K562 (cell line): ENCODE measurements around the gene ATPAF2. TPM values are rescaled to one million over a fixed set of nuclear protein-coding genes. Genes with fewer than 3 reads are reported as not detected.

ENCODE experiments used
- ATAC-seq: fragments of 200-7000 bp; cut with Tn5 transposase; 3 replicates; pipeline ENCODE4 v1.9.1; 2020; ENCODE audit warnings: moderate library complexity
- BruUV-seq: library from RNA; stranded (reverse); fragments of 400-500 nt; replicated peaks from 2 replicates; lab custom pipeline; 2021; lab: Mats Ljungman, UMichigan
- CTCF ChIA-PET: fragments of 300-600 bp; formaldehyde crosslinking; extraction: SDS; loops from one replicate; lab custom pipeline; 2021; ENCODE audit warnings: low intra/inter-chr PET ratio; lab: Yijun Ruan, JAX
- POLR2A ChIA-PET: fragments of 300-600, 350-650 bp; sonication (Branson Sonifier 250); formaldehyde crosslinking; extraction: SDS; loops from one replicate; lab custom pipeline; 2021; ENCODE audit warnings: antibody characterized with exemption, inconsistent platforms; lab: Yijun Ruan, JAX
- DNase-seq, 4 experiments: peaks; one replicate each; pipeline versions ENCODE4 v3.0.0 to v3.0.0-alpha.2; 2011 to 2018; ENCODE audit warnings: low spot score in 3 of 4, mixed read lengths in 3 of 4; ENCODE audit errors: extremely low read depth in 1 of 4
- FAIRE-seq: peaks from 2 replicates; lab custom pipeline; 2011; peaks lifted over from hg19 to GRCh38; lab: Jason Lieb, UNC
- H2AFZ ChIP-seq: 2 replicates; pipeline ENCODE4 v1.6.0; 2011; ENCODE audit warnings: low read depth, low read length, control low read depth, inconsistent platforms
- H3K27ac ChIP-seq: fragments of 200-600 bp; 3 replicates; pipeline ENCODE4 v1.8.0; 2011; ENCODE audit warnings: low read depth, mild to moderate bottlenecking, control low read depth, inconsistent platforms, low read length, moderate library complexity, mixed read lengths; ENCODE audit errors: extremely low read depth
- H3K27me3 ChIP-seq, 2 experiments: fragments of 300-600 bp in 1 of 2; 2 replicates in 1 of 2; 3 replicates in 1 of 2; pipeline versions ENCODE4 v1.6.0 to v1.8.0; 2011; ENCODE audit warnings: inconsistent platforms in 2 of 2, low read length in 2 of 2, mild to moderate bottlenecking in 1 of 2, mixed read lengths in 1 of 2, moderate library complexity in 1 of 2; ENCODE audit not compliant: control insufficient read depth in 2 of 2, insufficient read depth in 2 of 2
- H3K36me3 ChIP-seq: fragments of 300-600 bp; 3 replicates; pipeline ENCODE4 v1.8.0; 2011; ENCODE audit warnings: mild to moderate bottlenecking, low read length, inconsistent platforms; ENCODE audit not compliant: control insufficient read depth, insufficient read depth
- H3K4me1 ChIP-seq, 2 experiments: fragments of 200-600 bp in 1 of 2; replicated peaks in 1 of 2; 2 replicates in 1 of 2; 3 replicates in 1 of 2; pipeline versions ENCODE4 v1.5.1 to v1.8.0; 2011; ENCODE audit warnings: inconsistent platforms in 2 of 2, low read length in 2 of 2, mild to moderate bottlenecking in 1 of 2, mixed read lengths in 1 of 2, moderate library complexity in 1 of 2; ENCODE audit not compliant: control insufficient read depth in 2 of 2, insufficient read depth in 2 of 2
- H3K4me2 ChIP-seq: 2 replicates; pipeline ENCODE4 v1.6.1; 2011; ENCODE audit warnings: low read length, control low read depth, inconsistent platforms, mixed read lengths; ENCODE audit not compliant: insufficient read depth
- H3K4me3 ChIP-seq: fragments of 200-600 bp; sonication (generic), shearing (Covaris generic); 2 replicates; pipeline ENCODE4 v1.5.1; 2016; ENCODE audit warnings: control low read depth, inconsistent platforms
- H3K79me2 ChIP-seq: fragments of 200-600 bp; 3 replicates; pipeline ENCODE4 v1.8.0; 2011; ENCODE audit warnings: low read length, inconsistent platforms; ENCODE audit not compliant: control insufficient read depth, insufficient read depth
- H3K9ac ChIP-seq, 2 experiments: 2 replicates each; pipeline versions ENCODE4 v1.6.0 to v1.6.1; 2011; ENCODE audit warnings: low read depth in 2 of 2, low read length in 2 of 2, control low read depth in 1 of 2, inconsistent platforms in 1 of 2, mild to moderate bottlenecking in 1 of 2, mixed read lengths in 1 of 2; ENCODE audit not compliant: insufficient read depth in 1 of 2
- H3K9me1 ChIP-seq: one replicate; pipeline ENCODE4 v1.6.0; 2011; ENCODE audit warnings: inconsistent platforms, mild to moderate bottlenecking, low read length, moderate library complexity; ENCODE audit not compliant: control insufficient read depth, insufficient read depth
- H3K9me3 ChIP-seq: replicated peaks from 2 replicates; pipeline ENCODE4 v1.5.1; 2011; ENCODE audit warnings: low read depth, low read length, inconsistent platforms; ENCODE audit not compliant: control insufficient read depth, insufficient read depth
- H4K20me1 ChIP-seq: replicated peaks from 2 replicates; pipeline ENCODE4 v1.6.1; 2011; ENCODE audit warnings: low read length, inconsistent platforms, mixed read lengths; ENCODE audit not compliant: control insufficient read depth, insufficient read depth
- FOXJ3 ChIP-seq: sonication (generic); formaldehyde crosslinking; IDR thresholded peaks from 2 replicates; pipeline ENCODE4 v1.4.0; 2020; ENCODE audit warnings: mild to moderate bottlenecking, missing genetic modification reagents
- HMG20B ChIP-seq: fragments of 250-450 bp; sonication (Bioruptor Pico); IDR thresholded peaks from 2 replicates; pipeline ENCODE4 v1.5.0; 2021; ENCODE audit warnings: mild to moderate bottlenecking
- MTA1 ChIP-seq: fragments of 450-650 bp; IDR thresholded peaks from 2 replicates; pipeline ENCODE4 v1.6.1; 2017; ENCODE audit warnings: borderline replicate concordance
- NCOA4 ChIP-seq: fragments of 450-650 bp; IDR thresholded peaks from 2 replicates; pipeline ENCODE4 v1.6.1; 2018; ENCODE audit warnings: mild to moderate bottlenecking; ENCODE audit not compliant: partially characterized antibody
- NFRKB ChIP-seq: fragments of 450-650 bp; IDR thresholded peaks from 2 replicates; pipeline ENCODE4 v1.6.1; 2016; ENCODE audit warnings: low read depth
- NR2F6 ChIP-seq: fragments of 450-650 bp; formaldehyde crosslinking; IDR thresholded peaks from 2 replicates; pipeline ENCODE4 v1.4.0; 2020; ENCODE audit warnings: mild to moderate bottlenecking
- NRF1 ChIP-seq, 2 experiments: fragments of 450-650 bp; IDR thresholded peaks in 1 of 2; conservative IDR thresholded peaks in 1 of 2; 2 replicates each; pipeline ENCODE4 v1.6.1; 2014; ENCODE audit warnings: mild to moderate bottlenecking in 2 of 2
- PHB2 ChIP-seq: fragments of 450-650 bp; IDR thresholded peaks from 2 replicates; pipeline ENCODE4 v1.6.1; 2017; ENCODE audit warnings: low read depth
- RBM15 ChIP-seq: fragments of 200-400 bp; formaldehyde crosslinking; IDR thresholded peaks from 2 replicates; pipeline ENCODE4 v1.6.1; 2018; ENCODE audit warnings: mild to moderate bottlenecking, low read length, moderate library complexity; ENCODE audit not compliant: insufficient read depth
- TAL1 ChIP-seq: fragments of 450-650 bp; IDR thresholded peaks from 2 replicates; pipeline ENCODE4 v1.6.1; 2016; ENCODE audit warnings: mild to moderate bottlenecking
- TRIM24 ChIP-seq, 2 experiments: fragments of 450-650 bp; IDR thresholded peaks; 2 replicates each; pipeline ENCODE4 v1.6.1; 2016
- ZNF311 ChIP-seq: fragments of 250-450 bp; sonication (Bioruptor Pico); IDR thresholded peaks from 2 replicates; pipeline ENCODE4 v1.4.0; 2020; ENCODE audit warnings: mild to moderate bottlenecking, moderate library complexity
- ZNF707 ChIP-seq: fragments of 250-450 bp; sonication (Bioruptor Pico); conservative IDR thresholded peaks from 2 replicates; pipeline ENCODE4 v1.8.0; 2022; ENCODE audit warnings: inconsistent platforms, mild to moderate bottlenecking, moderate library complexity
- ZNF764 ChIP-seq: fragments of 250-450 bp; sonication (Bioruptor Pico); IDR thresholded peaks from 2 replicates; pipeline ENCODE4 v1.4.0; 2020; ENCODE audit warnings: low read depth, mild to moderate bottlenecking, moderate library complexity
- WGBS: fragments of 100-300 bp; shearing (Covaris generic); methylation state at CpG from one replicate; pipeline ENCODE4 v1.1.6; 2016; ENCODE audit warnings: low coverage, mixed read lengths; ENCODE audit not compliant: insufficient coverage; ENCODE audit errors: missing lambda C conversion rate; 5-methylcytosine and 5-hydroxymethylcytosine counted together
- in situ Hi-C: fragments of 300-500 bp; cut with MboI; formaldehyde crosslinking; loops from 4 replicates; pipeline ENCODE4 v1.15.0; 2018; ENCODE audit warnings: inconsistent platforms, mixed read lengths
- intact Hi-C: fragments of 100-400 bp; cut with micrococcal nuclease; formaldehyde crosslinking; loops from 2 replicates; pipeline ENCODE4 v1.14.2; 2022
- polyA plus RNA-seq, 8 experiments: library from polyadenylated mRNA; depleted of rRNA in 4 of 8; stranded (reverse) in 5 of 8; unstranded in 3 of 8; fragments of >200 nt; fragmentation: Nextera tagmentation in 2 of 8; fragmentation: Illumina TruSeq in 1 of 8; extraction: Ambion mirVana in 2 of 8; extraction: Trizol in 1 of 8; gene quantifications; 2 replicates each; pipeline versions ENCODE4 v1.2.1 to v1.2.3, GENCODE V29; 2011 to 2014; ENCODE audit warnings: inconsistent platforms in 1 of 8, missing spikeins in 1 of 8
- total RNA-seq, 7 experiments: library from RNA; depleted of rRNA in 6 of 7; stranded (reverse); fragments of >200 nt in 6 of 7; fragmentation: Illumina TruSeq in 2 of 7; extraction: Trizol in 2 of 7; gene quantifications; 2 replicates each; pipeline versions ENCODE4 v1.2.1 to v1.2.3, GENCODE V29; 2011 to 2021; ENCODE audit warnings: low replicate concordance in 1 of 7
- TF ChIP-seq, protein P1 (sequence below): fragments of 200-400 bp; formaldehyde crosslinking; IDR thresholded peaks from 2 replicates; pipeline ENCODE4 v1.6.1; 2017; ENCODE audit warnings: mild to moderate bottlenecking, low read depth, low read length, moderate library complexity
- TF ChIP-seq, protein P2 (sequence below): sonication (generic); formaldehyde crosslinking; IDR thresholded peaks from 2 replicates; pipeline ENCODE4 v1.8.1; 2023; ENCODE audit warnings: missing genetic modification reagents, mild to moderate bottlenecking, borderline replicate concordance

ATPAF2 gene
- total and polyA plus RNA-seq, 9 of the 15 experiments (the other 6 are each of a cell fraction or from before 2014, with no cell fraction given) = 2.1 to 19.2 (median 11.3) TPM

DNA sequence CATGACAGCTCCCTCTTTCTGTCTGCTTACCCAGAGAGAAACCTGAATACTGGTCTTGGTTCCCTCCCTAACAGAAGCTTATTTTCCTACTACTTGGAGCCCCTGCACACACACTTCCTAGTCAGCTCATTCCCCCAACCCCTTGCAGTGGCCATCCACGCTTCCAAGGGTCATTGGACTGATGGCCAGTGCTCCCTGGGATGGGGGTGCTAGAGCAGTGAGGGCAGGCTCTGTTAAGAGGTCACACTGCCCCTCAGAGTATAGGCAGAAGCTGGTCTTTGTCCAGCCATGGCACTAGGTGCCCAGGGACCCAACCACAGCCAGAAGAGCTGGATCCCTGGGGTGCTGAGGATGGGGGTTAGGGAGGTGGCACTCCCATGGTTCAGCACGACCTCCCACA lies 53.8 kb downstream of the ATPAF2 start:
- FAIRE-seq (no peak), ATAC-seq (no peak)
- Histone ChIP-seq H2AFZ (no peak overlapping the region), H3K27ac (no peak overlapping the region), H3K9me3 (no peaks in the 10 kb centered on the region), H3K79me2 (no peaks in the 10 kb centered on the region), H3K4me2 (no peak overlapping the region)
- no peak for TF ChIP-seq FOXJ3
- TF ChIP-seq ZNF311 = no peak
- TF ChIP-seq NCOA4 = no peak
- TF ChIP-seq TAL1 = no peak
- TF ChIP-seq RBM15 = no peak
- TF ChIP-seq, protein P1, sequence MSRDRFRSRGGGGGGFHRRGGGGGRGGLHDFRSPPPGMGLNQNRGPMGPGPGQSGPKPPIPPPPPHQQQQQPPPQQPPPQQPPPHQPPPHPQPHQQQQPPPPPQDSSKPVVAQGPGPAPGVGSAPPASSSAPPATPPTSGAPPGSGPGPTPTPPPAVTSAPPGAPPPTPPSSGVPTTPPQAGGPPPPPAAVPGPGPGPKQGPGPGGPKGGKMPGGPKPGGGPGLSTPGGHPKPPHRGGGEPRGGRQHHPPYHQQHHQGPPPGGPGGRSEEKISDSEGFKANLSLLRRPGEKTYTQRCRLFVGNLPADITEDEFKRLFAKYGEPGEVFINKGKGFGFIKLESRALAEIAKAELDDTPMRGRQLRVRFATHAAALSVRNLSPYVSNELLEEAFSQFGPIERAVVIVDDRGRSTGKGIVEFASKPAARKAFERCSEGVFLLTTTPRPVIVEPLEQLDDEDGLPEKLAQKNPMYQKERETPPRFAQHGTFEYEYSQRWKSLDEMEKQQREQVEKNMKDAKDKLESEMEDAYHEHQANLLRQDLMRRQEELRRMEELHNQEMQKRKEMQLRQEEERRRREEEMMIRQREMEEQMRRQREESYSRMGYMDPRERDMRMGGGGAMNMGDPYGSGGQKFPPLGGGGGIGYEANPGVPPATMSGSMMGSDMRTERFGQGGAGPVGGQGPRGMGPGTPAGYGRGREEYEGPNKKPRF = no peak
- TF ChIP-seq HMG20B (CRISPR knock-in tag) = no peak
- no peak for TF ChIP-seq MTA1
- TF ChIP-seq NR2F6 = no peak
- no peak for TF ChIP-seq ZNF764 (CRISPR knock-in tag)
- TF ChIP-seq PHB2 = no peak
- TF ChIP-seq ZNF707 = no peak
- TF ChIP-seq, protein P2, sequence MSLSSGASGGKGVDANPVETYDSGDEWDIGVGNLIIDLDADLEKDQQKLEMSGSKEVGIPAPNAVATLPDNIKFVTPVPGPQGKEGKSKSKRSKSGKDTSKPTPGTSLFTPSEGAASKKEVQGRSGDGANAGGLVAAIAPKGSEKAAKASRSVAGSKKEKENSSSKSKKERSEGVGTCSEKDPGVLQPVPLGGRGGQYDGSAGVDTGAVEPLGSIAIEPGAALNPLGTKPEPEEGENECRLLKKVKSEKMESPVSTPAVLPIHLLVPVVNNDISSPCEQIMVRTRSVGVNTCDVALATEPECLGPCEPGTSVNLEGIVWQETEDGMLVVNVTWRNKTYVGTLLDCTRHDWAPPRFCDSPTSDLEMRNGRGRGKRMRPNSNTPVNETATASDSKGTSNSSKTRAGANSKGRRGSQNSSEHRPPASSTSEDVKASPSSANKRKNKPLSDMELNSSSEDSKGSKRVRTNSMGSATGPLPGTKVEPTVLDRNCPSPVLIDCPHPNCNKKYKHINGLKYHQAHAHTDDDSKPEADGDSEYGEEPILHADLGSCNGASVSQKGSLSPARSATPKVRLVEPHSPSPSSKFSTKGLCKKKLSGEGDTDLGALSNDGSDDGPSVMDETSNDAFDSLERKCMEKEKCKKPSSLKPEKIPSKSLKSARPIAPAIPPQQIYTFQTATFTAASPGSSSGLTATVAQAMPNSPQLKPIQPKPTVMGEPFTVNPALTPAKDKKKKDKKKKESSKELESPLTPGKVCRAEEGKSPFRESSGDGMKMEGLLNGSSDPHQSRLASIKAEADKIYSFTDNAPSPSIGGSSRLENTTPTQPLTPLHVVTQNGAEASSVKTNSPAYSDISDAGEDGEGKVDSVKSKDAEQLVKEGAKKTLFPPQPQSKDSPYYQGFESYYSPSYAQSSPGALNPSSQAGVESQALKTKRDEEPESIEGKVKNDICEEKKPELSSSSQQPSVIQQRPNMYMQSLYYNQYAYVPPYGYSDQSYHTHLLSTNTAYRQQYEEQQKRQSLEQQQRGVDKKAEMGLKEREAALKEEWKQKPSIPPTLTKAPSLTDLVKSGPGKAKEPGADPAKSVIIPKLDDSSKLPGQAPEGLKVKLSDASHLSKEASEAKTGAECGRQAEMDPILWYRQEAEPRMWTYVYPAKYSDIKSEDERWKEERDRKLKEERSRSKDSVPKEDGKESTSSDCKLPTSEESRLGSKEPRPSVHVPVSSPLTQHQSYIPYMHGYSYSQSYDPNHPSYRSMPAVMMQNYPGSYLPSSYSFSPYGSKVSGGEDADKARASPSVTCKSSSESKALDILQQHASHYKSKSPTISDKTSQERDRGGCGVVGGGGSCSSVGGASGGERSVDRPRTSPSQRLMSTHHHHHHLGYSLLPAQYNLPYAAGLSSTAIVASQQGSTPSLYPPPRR (CRISPR knock-in tag) = no peak
- no peak for TF ChIP-seq NFRKB
- no peak for TF ChIP-seq NRF1 (conservative IDR thresholded peaks at IDR 0.05 in 1 of 2, IDR thresholded peaks at IDR 0.05 in 1 of 2)
- TF ChIP-seq TRIM24 (IDR thresholded peaks at IDR 0.05) = no peak
- TF ChIP-seq, all 486 proteins: peak for 0
- Histone ChIP-seq H3K36me3 (no peaks in the 10 kb centered on the region), H4K20me1 (no peaks in the 10 kb centered on the region), H3K4me1 (no peaks in the 10 kb centered on the region; a peak in 2 of 5 replicates), H3K4me3 (no peak overlapping the region), H3K9me1 (no peaks in the 10 kb centered on the region), H3K9ac (no peak overlapping the region), H3K27me3 (peaks cover 0 to 31% of the 10 kb centered on the region in 2 experiments; a peak in 2 of 5 replicates)
- ChIA-PET CTCF (no interaction called here), POLR2A (interaction anchor here (1.1 to 1.2 kb wide), 2 partner anchors 9 to 13 kb away, joined by 4 to 5 read pairs; partner anchors contain the start of genes DRC3 and TOM1L2)
- no peak for DNase-seq
- BruUV-seq = no TSS peak
- in situ Hi-C loops (no loop called here), intact Hi-C loops (loop anchor here (5.0 kb wide), 1 partner anchor 47 kb away; no protein-coding TSS in a partner anchor)
- no CpG with 5 or more reads among the region's 2 CpGs for WGBS
